CD4-positive, CD25-positive, alpha-beta regulatory T cell (primary cell): ENCODE measurements around the gene SEPTIN8. TPM values are rescaled to one million over a fixed set of nuclear protein-coding genes. Genes with fewer than 3 reads are reported as not detected.

ENCODE experiments used
- ATAC-seq, 2 donors: fragments of 150-1000 bp; cut with Tn5 transposase; one replicate each; pipeline ENCODE4 v1.10.0; 2021; ENCODE audit warnings: low read depth in 2 of 2, moderate number of reproducible peaks in 2 of 2, moderate library complexity in 1 of 2
- DNase-seq, 3 donors: peaks; one replicate each; pipeline versions ENCODE4 v3.0.0 to v3.0.0-alpha.2; 2012 to 2022; ENCODE audit warnings: mixed read lengths in 1 of 3
- H3K27ac ChIP-seq: one replicate; pipeline ENCODE4 v1.7.0; 2013; ENCODE audit warnings: mild to moderate bottlenecking, low read length; ENCODE audit not compliant: insufficient read depth, poor library complexity, severe bottlenecking
- H3K27me3 ChIP-seq: one replicate; pipeline ENCODE4 v1.7.0; 2013; ENCODE audit warnings: low read length; ENCODE audit not compliant: control insufficient read depth, insufficient read depth
- H3K36me3 ChIP-seq: one replicate; pipeline ENCODE4 v1.7.0; 2013; ENCODE audit warnings: mild to moderate bottlenecking, low read length, moderate library complexity; ENCODE audit not compliant: control insufficient read depth, insufficient read depth
- H3K4me1 ChIP-seq: 2 replicates; pipeline ENCODE4 v1.7.0; 2013; ENCODE audit warnings: mild to moderate bottlenecking, low read length; ENCODE audit not compliant: insufficient read depth, control insufficient read depth, poor library complexity, severe bottlenecking
- H3K4me3 ChIP-seq: one replicate; pipeline ENCODE4 v1.7.0; 2013; ENCODE audit warnings: low read depth, mild to moderate bottlenecking, low read length, moderate library complexity
- H3K9me3 ChIP-seq, 2 experiments: 1 replicate in 1 of 2; 2 replicates in 1 of 2; pipeline ENCODE4 v1.7.0; 2013; ENCODE audit warnings: low read length in 2 of 2, mild to moderate bottlenecking in 1 of 2, moderate library complexity in 1 of 2; ENCODE audit not compliant: control insufficient read depth in 2 of 2
- H3K27ac Mint-ChIP-seq, 3 donors: one replicate each; pipeline ENCODE4 v1.8.0; 2020 to 2022; ENCODE audit warnings: mild to moderate bottlenecking in 3 of 3, mixed read lengths in 3 of 3, moderate library complexity in 2 of 3
- H3K27me3 Mint-ChIP-seq: one replicate; pipeline ENCODE4 v1.8.0; 2022; ENCODE audit warnings: mild to moderate bottlenecking, mixed read lengths
- H3K36me3 Mint-ChIP-seq: one replicate; pipeline ENCODE4 v1.8.0; 2020; ENCODE audit warnings: mixed read lengths
- H3K4me1 Mint-ChIP-seq, 4 donors: one replicate each; pipeline ENCODE4 v1.8.0; 2020 to 2022; ENCODE audit warnings: mixed read lengths in 4 of 4, mild to moderate bottlenecking in 1 of 4
- H3K4me3 Mint-ChIP-seq, 4 donors: one replicate each; pipeline ENCODE4 v1.8.0; 2020 to 2022; ENCODE audit warnings: mild to moderate bottlenecking in 4 of 4, mixed read lengths in 4 of 4, moderate library complexity in 3 of 4
- H3K9me3 Mint-ChIP-seq, 7 donors: one replicate each; pipeline ENCODE4 v1.8.0; 2020 to 2022; ENCODE audit warnings: mixed read lengths in 7 of 7, mild to moderate bottlenecking in 3 of 7, moderate library complexity in 2 of 7
- polyA plus RNA-seq, 4 donors: library from polyadenylated mRNA; unstranded; fragments of 300-500 nt; fragmentation: Illumina TruSeq; gene quantifications; one replicate each; pipeline ENCODE4 v1.2.3, GENCODE V29; 2021
- total RNA-seq: library from RNA; stranded (reverse); gene quantifications from one replicate; pipeline ENCODE4 v1.2.3, GENCODE V29; 2022

Gene SEPTIN8
- total and polyA plus RNA-seq, 5 donors from 2014 or later = 0.46 to 12.4 (median 1.2) TPM

DNA sequence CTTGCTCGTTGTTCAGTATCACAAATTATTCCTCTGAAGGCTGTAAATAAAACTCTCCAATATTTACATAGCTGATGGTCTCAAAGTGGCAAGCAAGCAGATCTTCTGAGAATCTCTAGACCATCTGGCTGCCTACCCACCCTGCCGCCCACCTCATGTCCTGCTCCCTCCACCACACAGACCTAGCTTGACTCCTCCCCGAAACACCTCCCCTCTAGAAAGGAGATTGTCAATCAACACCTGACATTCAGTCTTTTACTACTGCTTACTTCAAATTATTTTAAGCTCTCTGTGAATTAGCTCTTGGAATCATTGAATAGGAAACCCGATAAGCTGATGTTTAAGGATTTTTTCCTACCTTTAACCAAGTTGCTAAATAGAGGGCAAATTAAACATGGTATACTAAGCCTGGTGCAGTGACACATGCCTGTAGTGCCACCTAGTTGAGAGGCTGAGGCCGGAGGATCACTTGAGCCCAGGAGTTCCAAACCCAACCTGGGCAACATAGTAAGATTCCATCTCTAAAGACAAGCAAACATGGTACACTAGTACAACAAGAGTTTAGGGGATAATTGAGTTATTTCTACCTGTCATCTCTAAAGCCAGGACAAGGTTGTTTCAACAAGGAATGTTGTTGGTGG, 25.1 kb upstream of the SEPTIN8 start:
- H3K27me3 ChIP-seq = peaks cover 26% of the 10 kb centered on the region
- no peaks in the 10 kb centered on the region for H3K36me3 ChIP-seq
- Mint-ChIP-seq H3K4me3 (no peak overlapping the region), H3K9me3 (peaks cover 0 to 3% (median 0%) of the 10 kb centered on the region in 7 donors), H3K27ac (no peak overlapping the region), H3K4me1 (peaks cover 0 to 4% (median 0%) of the 10 kb centered on the region in 4 donors), H3K27me3 (peaks cover 65% of the 10 kb centered on the region), H3K36me3 (no peaks in the 10 kb centered on the region)
- H3K4me1 ChIP-seq = no peaks in the 10 kb centered on the region
- DNase-seq = no peak
- no peaks in the 10 kb centered on the region for H3K9me3 ChIP-seq
- no peak overlapping the region for H3K4me3 ChIP-seq
- no peak overlapping the region for H3K27ac ChIP-seq
- ATAC-seq = no peak

DNA sequence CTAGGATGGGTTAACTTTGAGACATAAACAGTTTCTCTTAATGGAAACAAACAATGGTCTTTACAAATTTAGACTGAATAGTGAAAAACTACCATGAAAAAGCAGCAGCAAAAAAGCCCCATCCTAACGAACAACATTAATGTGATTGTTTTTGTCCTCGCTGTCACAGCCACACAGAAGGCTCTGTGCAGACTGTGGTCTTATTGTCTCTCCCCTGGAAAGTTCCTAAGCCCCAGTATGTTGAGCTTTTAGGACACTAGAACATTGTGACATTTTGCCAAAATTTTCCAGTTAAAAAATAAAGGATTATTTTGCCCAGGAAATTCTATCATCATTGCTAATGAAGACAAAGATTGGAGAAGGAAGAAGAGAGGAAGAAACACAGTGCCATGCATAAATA, 23.5 kb upstream of the SEPTIN8 start:
- DNase-seq (no peak), ATAC-seq (no peak)
- H3K27ac Mint-ChIP-seq = no peak overlapping the region
- H3K4me3 ChIP-seq = no peak overlapping the region
- no peaks in the 10 kb centered on the region for H3K4me1 ChIP-seq
- H3K4me1 Mint-ChIP-seq = peaks cover 0 to 4% (median 0%) of the 10 kb centered on the region in 4 donors
- H3K36me3 ChIP-seq = no peaks in the 10 kb centered on the region
- H3K27ac ChIP-seq = no peak overlapping the region
- peaks cover 0 to 3% (median 0%) of the 10 kb centered on the region in 7 donors for H3K9me3 Mint-ChIP-seq
- peaks cover 26% of the 10 kb centered on the region for H3K27me3 ChIP-seq
- H3K36me3 Mint-ChIP-seq = no peaks in the 10 kb centered on the region
- H3K9me3 ChIP-seq = no peaks in the 10 kb centered on the region
- no peak overlapping the region for H3K4me3 Mint-ChIP-seq
- H3K27me3 Mint-ChIP-seq = peaks cover 64% of the 10 kb centered on the region

DNA sequence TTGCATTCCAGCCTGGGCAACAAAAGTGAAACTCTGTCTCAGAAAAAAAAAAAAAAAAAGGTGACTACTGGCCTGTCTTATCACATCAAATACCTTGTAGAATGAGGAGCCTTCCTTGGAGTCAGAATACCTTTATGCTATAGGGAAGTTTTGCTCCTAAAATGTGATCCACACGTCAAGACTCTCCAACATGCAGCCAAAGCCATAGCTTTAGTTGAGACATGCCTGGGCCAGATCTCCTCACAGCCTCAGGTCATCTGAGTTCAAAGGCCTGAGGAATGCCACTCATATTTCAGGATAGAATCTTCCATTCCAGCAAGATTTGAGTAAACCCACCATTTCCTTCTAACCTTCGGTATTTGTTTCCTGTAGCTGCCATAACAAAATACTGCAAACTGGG, 22.4 kb upstream of the SEPTIN8 start:
- Mint-ChIP-seq H3K4me3 (no peak overlapping the region), H3K4me1 (peaks cover 0 to 4% (median 0%) of the 10 kb centered on the region in 4 donors), H3K36me3 (no peaks in the 10 kb centered on the region), H3K9me3 (peaks cover 0 to 2% (median 0%) of the 10 kb centered on the region in 7 donors), H3K27ac (no peak overlapping the region), H3K27me3 (peaks cover 56% of the 10 kb centered on the region)
- Histone ChIP-seq H3K4me1 (no peaks in the 10 kb centered on the region), H3K27me3 (peaks cover 26% of the 10 kb centered on the region), H3K9me3 (no peaks in the 10 kb centered on the region), H3K4me3 (no peak overlapping the region), H3K27ac (no peak overlapping the region), H3K36me3 (no peaks in the 10 kb centered on the region)
- DNase-seq = no peak
- no peak for ATAC-seq

DNA sequence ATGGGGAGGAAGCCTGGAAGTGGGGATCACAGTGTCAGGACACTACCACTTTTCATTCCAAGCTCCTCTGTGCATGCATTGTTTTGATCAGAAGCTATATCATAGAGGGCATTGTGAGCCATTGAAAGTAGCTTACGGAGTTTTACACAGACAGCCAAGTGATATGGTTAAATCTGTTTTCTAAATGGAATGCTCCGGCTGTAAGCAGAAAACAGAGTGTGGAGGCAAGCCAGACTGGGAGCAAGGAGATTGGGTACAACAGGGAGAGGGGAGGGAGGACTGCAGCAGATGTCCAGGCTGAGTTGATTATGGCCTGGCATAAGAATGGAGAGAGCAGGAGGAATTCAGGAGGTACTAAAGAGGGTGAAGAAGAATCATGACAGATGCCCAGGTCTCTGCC, 20.6 kb upstream of the SEPTIN8 start:
- ATAC-seq (no peak), DNase-seq (no peak)
- no peaks in the 10 kb centered on the region for H3K36me3 Mint-ChIP-seq
- no peaks in the 10 kb centered on the region for H3K4me1 Mint-ChIP-seq
- H3K4me3 Mint-ChIP-seq = no peak overlapping the region
- Histone ChIP-seq H3K27me3 (peaks cover 25% of the 10 kb centered on the region), H3K4me3 (no peak overlapping the region), H3K27ac (no peak overlapping the region), H3K9me3 (no peaks in the 10 kb centered on the region), H3K36me3 (no peaks in the 10 kb centered on the region), H3K4me1 (no peaks in the 10 kb centered on the region)
- H3K27me3 Mint-ChIP-seq = peaks cover 51% of the 10 kb centered on the region
- no peak overlapping the region for H3K27ac Mint-ChIP-seq
- H3K9me3 Mint-ChIP-seq = no peaks in the 10 kb centered on the region

DNA sequence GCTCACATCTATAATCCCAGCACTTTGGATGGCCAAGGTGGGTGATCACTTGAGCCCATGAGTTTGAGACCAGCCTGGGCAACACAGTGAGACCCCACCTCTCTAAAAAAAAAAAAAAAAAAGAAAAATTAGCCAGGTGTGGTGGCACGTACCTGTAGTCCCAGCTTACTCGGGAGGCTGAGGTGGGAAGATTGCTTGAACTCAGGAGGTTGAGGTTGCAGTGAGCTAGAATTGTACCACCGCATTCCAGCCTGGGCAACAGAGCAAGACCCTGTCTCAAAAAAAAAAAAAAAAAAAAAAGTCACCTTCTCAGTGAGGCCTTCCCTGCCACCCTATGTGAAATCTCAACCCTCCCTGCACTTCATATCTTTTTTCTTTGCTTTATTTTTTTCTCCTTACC, 14.0 kb upstream of the SEPTIN8 start:
- Histone ChIP-seq H3K36me3 (no peaks in the 10 kb centered on the region), H3K27me3 (peaks cover 5% of the 10 kb centered on the region), H3K9me3 (no peaks in the 10 kb centered on the region), H3K4me3 (no peak overlapping the region), H3K27ac (no peak overlapping the region), H3K4me1 (no peaks in the 10 kb centered on the region)
- Mint-ChIP-seq H3K27me3 (peaks cover 51% of the 10 kb centered on the region), H3K27ac (no peak overlapping the region), H3K9me3 (no peaks in the 10 kb centered on the region), H3K4me1 (no peaks in the 10 kb centered on the region), H3K36me3 (no peaks in the 10 kb centered on the region), H3K4me3 (no peak overlapping the region)
- ATAC-seq = no peak
- no peak for DNase-seq

DNA sequence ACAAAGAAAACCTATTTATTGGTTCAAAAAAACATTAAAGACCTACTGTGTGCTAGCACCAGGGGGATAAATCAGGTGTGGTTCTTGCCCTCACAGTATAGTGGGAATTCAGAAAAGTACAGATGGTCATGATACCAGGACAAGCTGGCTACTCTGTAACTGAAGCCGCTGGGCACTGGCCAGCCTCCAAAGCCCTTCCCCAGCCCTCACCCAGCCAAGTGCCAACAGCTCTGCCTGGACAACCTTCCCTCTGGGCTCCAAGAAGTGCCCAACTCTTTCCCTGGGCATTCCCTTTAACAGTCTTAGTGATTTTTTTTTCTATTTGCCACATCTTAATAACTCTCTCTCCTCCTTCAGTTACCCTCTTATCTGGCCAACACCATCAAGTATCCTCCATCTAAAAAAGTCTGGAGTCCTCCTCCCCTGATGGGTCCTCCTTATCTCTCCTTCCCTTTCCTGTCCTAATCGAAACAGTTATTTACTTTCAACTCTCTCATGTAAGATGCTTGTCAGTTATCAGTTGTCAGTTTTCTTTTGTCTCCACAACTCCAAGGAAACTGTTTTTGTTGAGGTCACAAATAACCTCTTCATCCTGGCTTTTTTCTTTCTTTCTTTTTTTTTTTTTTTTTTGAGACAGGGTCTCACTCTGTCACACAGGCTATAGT, 13.3 kb upstream of the SEPTIN8 start:
- no peaks in the 10 kb centered on the region for H3K9me3 Mint-ChIP-seq
- Histone ChIP-seq H3K27ac (no peak overlapping the region), H3K4me1 (no peaks in the 10 kb centered on the region), H3K36me3 (no peaks in the 10 kb centered on the region), H3K9me3 (no peaks in the 10 kb centered on the region), H3K4me3 (no peak overlapping the region), H3K27me3 (peaks cover 7% of the 10 kb centered on the region)
- H3K4me1 Mint-ChIP-seq = no peaks in the 10 kb centered on the region
- ATAC-seq = no peak
- H3K4me3 Mint-ChIP-seq = peak overlapping the region in 1 of 4 donors; percentile 62
- peak overlapping the region in 1 of 3 donors; percentile 54 for H3K27ac Mint-ChIP-seq
- H3K36me3 Mint-ChIP-seq = no peaks in the 10 kb centered on the region
- no peak for DNase-seq
- peaks cover 57% of the 10 kb centered on the region for H3K27me3 Mint-ChIP-seq

DNA sequence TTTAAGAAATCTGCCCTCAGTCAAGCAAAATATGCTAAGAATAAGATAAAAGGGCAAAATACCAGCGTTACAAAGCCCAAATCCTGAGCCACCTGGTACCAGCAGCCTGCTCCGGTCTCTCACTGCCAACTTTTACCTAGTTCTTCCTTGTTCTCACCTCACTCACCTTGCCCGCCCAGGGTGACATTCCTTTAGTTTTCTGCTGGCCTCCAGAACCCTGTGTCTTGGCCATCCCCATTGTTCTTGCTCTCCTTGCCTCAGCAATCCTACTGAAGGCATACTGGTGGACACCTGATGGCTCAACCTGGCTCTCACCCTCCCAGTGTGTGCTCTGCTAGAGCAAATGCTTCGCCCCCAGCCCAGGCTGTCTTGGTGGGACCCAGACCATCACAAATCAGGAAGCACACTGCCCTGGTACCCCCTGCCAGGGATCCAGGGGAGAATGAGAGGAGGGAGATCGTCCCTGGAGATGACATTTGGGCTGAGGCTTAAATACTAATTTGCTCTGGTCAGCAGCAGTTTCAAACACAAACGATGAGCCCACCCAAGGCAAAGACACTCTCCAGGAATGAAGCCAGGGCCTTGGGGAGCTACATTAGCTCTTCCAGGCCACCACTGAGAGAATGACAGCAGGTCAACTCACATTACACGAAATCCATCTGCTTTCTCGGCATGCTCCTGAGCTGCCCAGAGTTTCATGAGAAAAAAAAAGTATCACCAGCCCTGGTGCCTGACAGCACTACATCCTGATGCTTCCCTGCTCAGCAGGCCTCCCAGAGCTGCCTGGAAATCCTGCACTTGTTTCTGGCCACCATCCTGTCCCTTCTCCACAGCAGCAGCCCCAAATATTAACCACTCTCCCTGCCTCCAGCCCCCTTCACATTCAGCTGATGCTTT, 12.2 kb upstream of the SEPTIN8 start:
- Mint-ChIP-seq H3K27me3 (peaks cover 64% of the 10 kb centered on the region), H3K27ac (no peak overlapping the region)

More for the DNA sequence above, 12.2 kb upstream of the SEPTIN8 start:
- Histone ChIP-seq H3K36me3 (no peaks in the 10 kb centered on the region), H3K27ac (no peak overlapping the region), H3K4me1 (no peaks in the 10 kb centered on the region), H3K27me3 (peaks cover 11% of the 10 kb centered on the region), H3K4me3 (no peak overlapping the region), H3K9me3 (no peaks in the 10 kb centered on the region)
- H3K36me3 Mint-ChIP-seq = no peaks in the 10 kb centered on the region
- H3K4me3 Mint-ChIP-seq = no peak overlapping the region
- DNase-seq (no peak), ATAC-seq (no peak)
- H3K9me3 Mint-ChIP-seq = no peaks in the 10 kb centered on the region
- peaks cover 0 to 3% (median 0%) of the 10 kb centered on the region in 4 donors for H3K4me1 Mint-ChIP-seq
